HG03521 (cell line): ENCODE measurements around the gene RPL6.

Experiments
- ATAC-seq: cut with Tn5 transposase; IDR thresholded peaks from one replicate; pipeline ENCODE4 v1.9.1; 2021; ENCODE audit warnings: mild to moderate bottlenecking, moderate library complexity; ENCODE audit not compliant: unreplicated experiment

The RPL6 gene

GRCh38 chr12:112381406-112381882 lies 28.0 kb downstream of the RPL6 start:
- peak; percentile 41 for ATAC-seq

- ATAC-seq: no peak
Observed at GRCh38 chr12:112380663-112381405, 28.6 kb downstream of the RPL6 start.

- no peak for ATAC-seq
Observed at GRCh38 chr12:112375105-112375504, 34.3 kb downstream of the RPL6 start.

GRCh38 chr12:112374166-112374740 lies 35.2 kb downstream of the RPL6 start:
- ATAC-seq: no peak

GRCh38 chr12:112370868-112371510 lies 38.4 kb downstream of the RPL6 start:
- ATAC-seq: no peak

GRCh38 chr12:112370199-112370598 lies 39.2 kb downstream of the RPL6 start:
- ATAC-seq: no peak

GRCh38 chr12:112368856-112369255 lies 40.5 kb downstream of the RPL6 start:
- no peak for ATAC-seq

- no peak for ATAC-seq
Observed at GRCh38 chr12:112367965-112368364, 41.4 kb downstream of the RPL6 start.

GRCh38 chr12:112362310-112362709 lies 47.1 kb downstream of the RPL6 start:
- no peak for ATAC-seq

- ATAC-seq: no peak
Observed at GRCh38 chr12:112361271-112361670, 48.1 kb downstream of the RPL6 start.

GRCh38 chr12:112359290-112359689 lies 50.1 kb downstream of the RPL6 start:
- ATAC-seq: no peak

GRCh38 chr12:112357214-112357613 lies 52.2 kb downstream of the RPL6 start:
- no peak for ATAC-seq
